Lower leg skin (tissue), 4 donors: ENCODE results near the gene ARHGEF11. TPM values are rescaled to one million over a fixed set of nuclear protein-coding genes. Genes with fewer than 3 reads are reported as not detected.
"Not testable (repeated sequence)": the region's sequence is repeated elsewhere in the genome, so short reads cannot be mapped to it uniquely, and the experiment has no call there.

Experiments used
- DNase-seq, 2 donors: peaks; one replicate each; pipeline ENCODE4 v3.0.0-alpha.2; 2019; ENCODE audit warnings: low spot score in 2 of 2
- H3K4me3 ChIP-seq: fragments of 200-600 bp; sonication (generic); 2 replicates; pipeline ENCODE4 v1.5.1; 2017; ENCODE audit warnings: mild to moderate bottlenecking, low read depth; ENCODE audit not compliant: poor library complexity, severe bottlenecking
- CTCF ChIP-seq, 3 donors: fragments of 450-650 bp; IDR thresholded peaks; one replicate each; pipeline ENCODE4 v1.5.1; 2016; ENCODE audit warnings: antibody characterized with exemption in 3 of 3, mild to moderate bottlenecking in 3 of 3, moderate library complexity in 2 of 3
- POLR2A ChIP-seq, 2 donors: fragments of 450-650 bp; IDR thresholded peaks; one replicate each; pipeline ENCODE4 v1.6.1; 2016 to 2017; ENCODE audit warnings: antibody characterized with exemption in 2 of 2, mild to moderate bottlenecking in 1 of 2, moderate library complexity in 1 of 2
- WGBS, 2 donors: methylation state at CpG; one replicate each; pipeline ENCODE4 v1.1.5; 2018; 5-methylcytosine and 5-hydroxymethylcytosine counted together
- intact Hi-C: fragments of 100-400 bp; cut with DNase I; formaldehyde crosslinking; loops from one replicate; pipeline ENCODE4 v1.15.0; 2023; ENCODE audit warnings: low total_unique reads
- total RNA-seq, 4 donors: library from RNA; depleted of rRNA; stranded (reverse); fragments of >200 nt; gene quantifications; one replicate each; pipeline ENCODE4 v1.1.0, GENCODE V29; 2016

The ARHGEF11 gene
- total RNA-seq, 4 donors from 2014 or later: 16.3 to 30.9 (median 27.3) TPM

- intact Hi-C loops: no loop called here
- WGBS, 2 donors: 20 to 31% methylated on average over 18 to 33 of the region's 35 CpGs
- DNase-seq: peak; percentile 60 to 90
- peak in 1 of 3 donors; percentile 52 for TF ChIP-seq CTCF (IDR thresholded peaks at IDR 0.05)
- TF ChIP-seq POLR2A (IDR thresholded peaks at IDR 0.05): no peak
- no peak overlapping the region for H3K4me3 ChIP-seq
Observed at GRCh38 chr1:157073944-157074685, 28.6 kb upstream of the ARHGEF11 start.

DNA sequence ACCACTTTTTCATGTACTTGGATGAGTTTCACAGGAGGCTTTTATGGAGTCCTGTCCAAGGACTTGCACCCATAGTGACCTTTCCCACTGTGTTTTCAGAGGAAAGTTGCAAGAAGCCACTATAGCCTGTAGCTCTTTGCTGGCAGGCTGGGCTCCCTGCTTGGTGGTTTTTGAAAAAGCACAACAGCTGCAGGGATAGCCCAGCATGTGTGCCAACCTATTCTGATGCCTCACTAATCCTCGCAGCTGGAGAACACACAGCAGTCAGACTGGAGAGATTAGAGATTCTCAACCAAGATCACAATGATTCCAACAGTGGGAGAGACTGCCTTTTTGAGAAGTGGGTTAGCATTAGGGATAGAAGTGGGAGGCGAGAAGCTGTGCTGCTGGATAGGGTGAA is 24.1 kb upstream of the ARHGEF11 start:
- WGBS, 2 donors: 79 to 81% methylated on average over 2 of the region's 2 CpGs
- H3K4me3 ChIP-seq: no peak overlapping the region
- TF ChIP-seq POLR2A (IDR thresholded peaks at IDR 0.05): no peak
- no peak for TF ChIP-seq CTCF (IDR thresholded peaks at IDR 0.05)
- DNase-seq: no peak
- intact Hi-C loops: no loop called here

- H3K4me3 ChIP-seq, intact Hi-C loops, DNase-seq: not testable (repeated sequence)
- WGBS, 2 donors: 61 to 62% methylated on average over 3 of the region's 3 CpGs
Observed at GRCh38 chr1:157059241-157059640, 13.7 kb upstream of the ARHGEF11 start.

- intact Hi-C loops: no loop called here
- 86 to 87% methylated on average over 1 of the region's 1 CpG for WGBS, 2 donors
- no peak overlapping the region for H3K4me3 ChIP-seq
- no peak for DNase-seq
- TF ChIP-seq CTCF (IDR thresholded peaks at IDR 0.05): no peak
- no peak for TF ChIP-seq POLR2A (IDR thresholded peaks at IDR 0.05)
Observed at GRCh38 chr1:157056269-157056668, 10.7 kb upstream of the ARHGEF11 start.

DNA sequence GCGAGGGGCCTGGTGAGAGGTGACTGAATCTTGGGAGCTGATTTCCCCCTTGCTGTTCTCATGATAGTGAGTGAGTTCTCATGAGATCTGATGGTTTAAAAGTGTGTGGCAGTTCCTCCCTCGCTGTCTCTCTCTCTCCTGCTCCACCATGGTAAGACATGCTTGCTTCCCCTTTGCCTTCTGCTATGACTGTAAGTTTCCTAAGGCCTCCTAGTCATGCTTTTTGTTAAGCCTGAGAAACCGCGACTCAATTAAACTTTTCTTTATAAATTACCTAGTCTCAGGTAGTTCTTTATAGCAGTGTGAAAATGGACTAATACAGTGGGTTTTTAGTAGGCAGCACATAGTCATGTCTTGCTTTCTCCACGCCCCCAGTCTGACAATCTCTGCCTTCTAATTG is 10.2 kb upstream of the ARHGEF11 start:
- WGBS, 2 donors: 82 to 88% methylated on average over 5 of the region's 5 CpGs
- DNase-seq, intact Hi-C loops, H3K4me3 ChIP-seq: not testable (repeated sequence)

- DNase-seq: no peak
- intact Hi-C loops: no loop called here
- H3K4me3 ChIP-seq: no peak overlapping the region
- TF ChIP-seq CTCF (IDR thresholded peaks at IDR 0.05) (no peak), POLR2A (IDR thresholded peaks at IDR 0.05) (no peak)
- 36 to 49% methylated on average over 2 of the region's 2 CpGs for WGBS, 2 donors
Observed at GRCh38 chr1:157050836-157051235, 5.3 kb upstream of the ARHGEF11 start.

DNA sequence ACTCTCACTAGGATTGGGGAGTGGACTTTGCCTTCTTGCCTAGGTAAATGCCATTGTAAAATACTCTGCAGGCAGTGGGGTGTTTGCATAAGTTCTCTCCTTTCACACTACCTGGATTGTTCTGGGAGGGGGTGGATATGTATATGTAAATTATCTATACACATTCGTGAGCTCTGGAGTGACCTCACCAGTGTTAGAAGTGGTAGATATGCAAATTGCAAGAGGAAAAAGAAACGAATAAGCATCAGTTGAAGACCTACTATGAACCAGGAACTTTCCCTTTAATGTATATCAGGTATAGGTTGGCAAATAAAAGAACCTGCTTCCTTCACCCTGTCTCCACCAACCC is 1.5 kb upstream of the ARHGEF11 start:
- H3K4me3 ChIP-seq: no peak overlapping the region
- TF ChIP-seq CTCF (IDR thresholded peaks at IDR 0.05): no peak
- no peak for TF ChIP-seq POLR2A (IDR thresholded peaks at IDR 0.05)
- DNase-seq: no peak
- 28 to 41% methylated on average over 2 of the region's 2 CpGs for WGBS, 2 donors
- intact Hi-C loops: no loop called here
